HL-60 (cell line): ENCODE measurements around the gene OSBPL10.

Experiments
- CTCF ChIP-seq: IDR thresholded peaks from one replicate; pipeline ENCODE4 v1.5.1; 2011; ENCODE audit warnings: low read length, control low read depth, inconsistent platforms; ENCODE audit not compliant: insufficient read depth
- GABPA ChIP-seq: IDR thresholded peaks from 2 replicates; pipeline ENCODE4 v1.6.1; 2012; ENCODE audit warnings: low read depth
- POLR2AphosphoS5 ChIP-seq: IDR thresholded peaks from 2 replicates; pipeline ENCODE4 v1.6.1; 2012; ENCODE audit warnings: low read depth
- REST ChIP-seq: IDR thresholded peaks from 2 replicates; pipeline ENCODE4 v1.6.1; 2012; ENCODE audit warnings: low read depth; ENCODE audit not compliant: insufficient replicate concordance
- SPI1 ChIP-seq: IDR thresholded peaks from 2 replicates; pipeline ENCODE4 v1.6.1; 2012; ENCODE audit warnings: low read depth, mild to moderate bottlenecking, borderline replicate concordance

GRCh38 chr3:31748933-31749295 lies 232.1 kb downstream of the OSBPL10 start:
- no peak for TF ChIP-seq CTCF
- no peak for TF ChIP-seq POLR2AphosphoS5
- no peak for TF ChIP-seq REST
- TF ChIP-seq SPI1: no peak
- no peak for TF ChIP-seq GABPA
